Measurements from ENCODE around the gene SELENOK.

- TF ChIP-seq POLR2A (IDR thresholded peaks at IDR 0.05; ENCODE audit: low read length) (no peak), GATA1 (IDR thresholded peaks at IDR 0.05; ENCODE audit: low read depth, low read length) (no peak)
These were observed 44.9 kb downstream of the SELENOK start for GRCh38 chr3:53846851-53847155.

Measured in erythroblast (primary cell).